Heart right ventricle (tissue), 16 donors: ENCODE data around the gene GADL1. TPM values are rescaled to one million over a fixed set of nuclear protein-coding genes. Genes with fewer than 3 reads are reported as not detected.

Source experiments
- ATAC-seq, 8 donors: fragments of 200-7000 bp; cut with Tn5 transposase; one replicate each; pipeline ENCODE4 v1.9.1; 2020; ENCODE audit warnings: mild to moderate bottlenecking in 8 of 8, moderate library complexity in 8 of 8, moderate number of reproducible peaks in 1 of 8
- DNase-seq, 2 donors: peaks; one replicate each; pipeline ENCODE4 v3.0.0-alpha.2; 2020
- H3K27ac ChIP-seq, 10 donors: fragments of 200-600 bp; sonication (generic) in 2 of 10; one replicate each; pipeline versions ENCODE4 v1.5.0 to v1.8.0; 2020 to 2022; ENCODE audit warnings: mild to moderate bottlenecking in 3 of 10
- H3K27me3 ChIP-seq, 7 donors: fragments of 200-600 bp; one replicate each; pipeline ENCODE4 v1.8.0; 2021 to 2022; ENCODE audit warnings: mild to moderate bottlenecking in 2 of 7
- H3K36me3 ChIP-seq, 9 donors: fragments of 200-600 bp; sonication (generic) in 1 of 9; one replicate each; pipeline versions ENCODE4 v1.5.0 to v1.8.0; 2020 to 2022; ENCODE audit warnings: mild to moderate bottlenecking in 2 of 9
- H3K4me1 ChIP-seq, 9 donors: fragments of 200-600 bp; sonication (generic) in 1 of 9; one replicate each; pipeline versions ENCODE4 v1.5.0 to v1.8.0; 2020 to 2022; ENCODE audit warnings: mild to moderate bottlenecking in 4 of 9
- H3K4me3 ChIP-seq, 10 donors: fragments of 200-600 bp; sonication (generic) in 2 of 10; one replicate each; pipeline versions ENCODE4 v1.5.0 to v1.8.0; 2020 to 2022; ENCODE audit warnings: mild to moderate bottlenecking in 7 of 10, moderate library complexity in 2 of 10
- H3K9me3 ChIP-seq, 11 donors: fragments of 200-600 bp in 10 of 11; sonication (generic) in 2 of 11; one replicate each; pipeline versions ENCODE4 v1.5.0 to v1.8.0; 2013 to 2022; ENCODE audit warnings: mild to moderate bottlenecking in 2 of 11, control low read depth in 1 of 11, moderate library complexity in 1 of 11
- CTCF ChIP-seq, 9 donors: fragments of 200-600 bp; sonication (generic) in 2 of 9; IDR thresholded peaks; one replicate each; pipeline versions ENCODE4 v1.5.0 to v1.8.0; 2021 to 2022; ENCODE audit warnings: antibody characterized with exemption in 9 of 9, mild to moderate bottlenecking in 5 of 9, moderate library complexity in 1 of 9
- WGBS, 2 donors: extraction: QIAGEN DNeasy Blood & Tissue Kit; methylation state at CpG; one replicate each; pipeline ENCODE4 v1.1.7; 2013; ENCODE audit warnings: inconsistent platforms in 1 of 2; 5-methylcytosine and 5-hydroxymethylcytosine counted together
- intact Hi-C, 10 donors: fragments of 100-400 bp; cut with DNase I; formaldehyde crosslinking; loops; one replicate each; pipeline versions ENCODE4 v1.11.1 to v1.14.2; 2022
- polyA plus RNA-seq, 2 donors: library from polyadenylated mRNA; stranded (reverse); fragments of 200-250 nt; gene quantifications; one replicate each; pipeline ENCODE4 v1.2.3, GENCODE V29; 2013
- total RNA-seq, 10 donors: library from RNA; stranded (reverse); fragmentation: NEBNext Ultra II Directional in 3 of 10; extraction: Animal tissue kit (Norgen Biotek cat#: 25700) in 3 of 10; gene quantifications; one replicate each; pipeline versions ENCODE4 v1.2.1 to v1.2.4, GENCODE V29; 2021 to 2023
- donor health status: Arrhythmogenic right ventricular cardiomyopathy.
- donor health status: ischemic (EF 13 %, LVEDD 7.1; RV severe dilation, severe dysfunction).
- donor health status: healthy with polysubstance abuse.
- donor health status: DM: no; HTN: yes; CAD: no.
- donor health status: DM: no; HTN: no; CAD: no.
- donor health status: ischemic (EF 25% LVEDD 6.9; RV normal size, moderate dysfunction).
- donor health status: ischemic (EF 25% LVEDD 5.7; RV mildly dilated, moderate dysfunction).
- donor health status: healthy.
- donor health status: DM: yes; HTN: yes; CAD: no.
- donor health status: Ischemic cardiomyopathy.
- donor health status: ischemic (EF 35%, LVEDD 5.7; RV mildly dilated, moderate dysfunction).
- donor health status: nonischemic (EF 11% LVEDD 7.7; RV severe dilation, severe dysfunction).
- donor health status: DM: yes; HTN: yes; CAD: no.
- donor health status: PGD.
- donor health status: ischemic (EF 29% LVEDD 5.4; RV normal size, mild dysfunction).
- donor health status: nonischemic (EF 23%, LVEDD 6.1; RV moderate dilation, normal function).

GADL1 gene
- total and polyA plus RNA-seq, 12 donors: 0.12 to 1.6 (median 0.40) TPM; not detected in 4

GRCh38 chr3:30805695-30806094, 88.8 kb downstream of the GADL1 start:
- no peak for ATAC-seq
- 92 to 93% methylated on average over 6 of the region's 6 CpGs for WGBS, 2 donors
- H3K27ac ChIP-seq: no peak overlapping the region
- no peaks in the 10 kb centered on the region for H3K36me3 ChIP-seq
- no peak for TF ChIP-seq CTCF (IDR thresholded peaks at IDR 0.05)
- intact Hi-C loops: no loop called here
- H3K4me1 ChIP-seq: peaks cover 0 to 7% (median 2%) of the 10 kb centered on the region in 9 donors
- H3K9me3 ChIP-seq: no peaks in the 10 kb centered on the region
- no peaks in the 10 kb centered on the region for H3K27me3 ChIP-seq
- DNase-seq: no peak
- no peak overlapping the region for H3K4me3 ChIP-seq

- 87 to 92% methylated on average over 3 of the region's 3 CpGs for WGBS, 2 donors
- no peak overlapping the region for H3K27ac ChIP-seq
- DNase-seq: no peak
- TF ChIP-seq CTCF (IDR thresholded peaks at IDR 0.05): no peak
- no peak for ATAC-seq
- H3K4me1 ChIP-seq: peaks cover 0 to under 1% (median 0%) of the 10 kb centered on the region in 9 donors
- H3K9me3 ChIP-seq: no peaks in the 10 kb centered on the region
- intact Hi-C loops: no loop called here
- H3K36me3 ChIP-seq: no peaks in the 10 kb centered on the region
- no peak overlapping the region for H3K4me3 ChIP-seq
- no peaks in the 10 kb centered on the region for H3K27me3 ChIP-seq
These were observed 89.5 kb downstream of the GADL1 start for GRCh38 chr3:30804984-30805383.

- Histone ChIP-seq H3K27ac (no peak overlapping the region), H3K4me1 (no peaks in the 10 kb centered on the region), H3K4me3 (no peak overlapping the region), H3K27me3 (no peaks in the 10 kb centered on the region), H3K36me3 (no peaks in the 10 kb centered on the region), H3K9me3 (peaks cover 0 to 2% (median 0%) of the 10 kb centered on the region in 11 donors)
- WGBS, 2 donors: 90 to 93% methylated on average over 2 of the region's 2 CpGs
- TF ChIP-seq CTCF (IDR thresholded peaks at IDR 0.05): no peak
- DNase-seq (no peak), ATAC-seq (no peak)
- intact Hi-C loops: loop anchor here in 1 of 10 donors (10.0 kb wide), 1 partner anchor 120 kb away; no protein-coding TSS in a partner anchor
These were observed 99.3 kb downstream of the GADL1 start for GRCh38 chr3:30795176-30795575.

GRCh38 chr3:30793740-30794139, 100.7 kb downstream of the GADL1 start:
- Histone ChIP-seq H3K4me3 (no peak overlapping the region), H3K27ac (no peak overlapping the region), H3K9me3 (peaks cover 0 to 2% (median 0%) of the 10 kb centered on the region in 11 donors), H3K4me1 (no peaks in the 10 kb centered on the region), H3K27me3 (no peaks in the 10 kb centered on the region), H3K36me3 (no peaks in the 10 kb centered on the region)
- WGBS, 2 donors: 67 to 75% methylated on average over 4 of the region's 4 CpGs
- ATAC-seq (no peak), DNase-seq (no peak)
- TF ChIP-seq CTCF (IDR thresholded peaks at IDR 0.05): no peak
- intact Hi-C loops: loop anchor here in 1 of 10 donors (10.0 kb wide), 1 partner anchor 121 kb away; no protein-coding TSS in a partner anchor
